Measurements from ENCODE around the gene KAT8. TPM values are rescaled to one million over a fixed set of nuclear protein-coding genes. Genes with fewer than 3 reads are reported as not detected.

KAT8 gene
- total and polyA plus RNA-seq, 10 of the 15 experiments (the other 5 are each of a cell fraction or from before 2014, with no cell fraction given), result 5.5 to 55.8 (median 39.6) TPM

DNA sequence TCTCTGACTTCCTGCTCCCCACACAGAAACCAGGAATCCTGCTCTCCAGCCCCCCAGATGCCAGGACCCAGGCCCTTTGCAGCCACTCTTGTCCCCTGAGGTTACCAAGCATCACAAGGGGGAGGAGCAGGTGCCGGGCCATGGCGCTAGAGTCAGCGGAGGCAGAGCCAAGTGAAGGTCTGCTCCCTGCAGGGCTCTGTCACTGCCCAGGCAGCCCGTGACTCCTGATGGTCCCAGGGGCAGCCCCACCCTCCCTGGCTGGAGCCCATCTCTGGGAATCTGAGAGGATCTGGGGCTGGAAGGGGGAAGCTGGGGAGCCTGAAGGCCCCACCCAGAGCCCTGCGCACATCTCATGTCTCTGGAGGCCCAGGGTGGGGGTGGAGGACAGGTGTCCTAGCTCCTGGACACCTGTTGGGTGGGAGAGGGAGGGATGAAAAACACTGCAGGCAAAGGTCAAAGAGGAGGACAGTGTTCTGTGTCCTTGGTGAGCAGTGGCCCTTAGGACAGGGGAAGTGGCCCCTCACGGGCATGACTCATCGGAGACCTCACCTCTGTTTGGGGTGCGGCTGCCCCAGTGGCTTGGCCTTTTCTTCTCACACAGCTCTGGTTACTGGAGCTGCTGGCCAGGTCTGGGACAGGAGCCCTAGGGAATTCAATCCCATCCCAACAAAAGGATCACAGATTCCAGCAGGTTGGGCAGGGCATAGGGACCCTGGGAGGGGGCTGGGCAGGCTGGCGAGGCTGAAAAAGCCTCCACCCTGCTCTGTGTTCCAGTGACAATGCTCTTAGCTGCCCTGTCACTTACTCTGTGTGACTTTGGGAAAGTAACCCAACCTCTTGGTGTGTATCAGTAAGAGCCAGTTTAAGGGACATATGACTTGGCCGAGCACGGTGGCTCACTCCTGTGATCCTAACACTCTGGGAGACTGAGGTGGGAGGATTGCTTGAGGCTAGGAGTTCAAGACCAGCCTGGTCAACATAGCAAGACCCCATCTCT lies 32.7 kb downstream of the KAT8 start, which contains the start of gene PRSS36:
PRSS36 (minus strand) TSS at position 173 of the 997 bp plus-strand sequence; CDS start at position 142, 31 bp downstream.
- RAD21 ChIA-PET (ENCODE audit: unreplicated experiment), result interaction anchor here (1.2 kb wide), 1 partner anchor 183 kb away, joined by 3 read pairs; no protein-coding TSS in a partner anchor
- ATAC-seq (no peak), DNase-seq (ENCODE audit: low read depth, low spot score) (no peak), FAIRE-seq (no peak)
- Histone ChIP-seq H3K27ac (ENCODE audit: control insufficient read depth, insufficient read depth) (no peak within 1 kb of the TSS), H3K4me2 (ENCODE audit: control insufficient read depth, insufficient read depth) (no peak within 1 kb of the TSS), H2AFZ (ENCODE audit: control insufficient read depth, low read depth, low read length) (no peak within 1 kb of the TSS), H3K79me2 (ENCODE audit: control insufficient read depth, insufficient read depth, low read length) (no peaks in the 10 kb centered on the region), H3K36me3 (ENCODE audit: control insufficient read depth in 2 of 2, insufficient read depth in 2 of 2, low read length in 1 of 2) (no peaks in the 10 kb centered on the region), H3K4me1 (ENCODE audit: control insufficient read depth, insufficient read depth, low read length) (no peaks in the 10 kb centered on the region), H3K4me3 (no peak within 1 kb of the TSS), H4K20me1 (ENCODE audit: control insufficient read depth, insufficient read depth) (peaks cover 3% of the 10 kb centered on the region; the same call in 1 of the 2 replicates), H3K27me3 (replicated peaks in 1 of 2; ENCODE audit: control insufficient read depth in 2 of 2, insufficient read depth in 2 of 2, low read length in 1 of 2) (no peaks in the 10 kb centered on the region), H3K9ac (ENCODE audit: control insufficient read depth, insufficient read depth, low read length) (no peak within 1 kb of the TSS), H3K9me3 (replicated peaks; ENCODE audit: control insufficient read depth, insufficient read depth, low read length) (no peaks in the 10 kb centered on the region)
- POLR2A ChIA-PET, result no interaction called here
- SMC1A ChIA-PET (ENCODE audit: uncharacterized antibody, unreplicated experiment), result interaction anchor here (1.1 kb wide), 1 partner anchor 8 kb away, joined by 3 read pairs; no protein-coding TSS in a partner anchor
- intact Hi-C loops (cut with micrococcal nuclease; ENCODE audit: unreplicated experiment), result no loop called here
- no TSS peak for BruUV-seq (replicated peaks)
- in situ Hi-C loops (cut with MboI), result loop anchor here (10.0 kb wide), 1 partner anchor 725 kb away; the partner anchor contains the start of gene ZNF267
- CTCF ChIA-PET, result interaction anchor here (1.3 kb wide), 1 partner anchor 233 kb away, joined by 3 read pairs; no protein-coding TSS in a partner anchor
- 57% methylated on average over 11 of the region's 11 CpGs for WGBS (ENCODE audit: insufficient coverage, insufficient replicate concordance, low lambda C conversion rate, missing lambda C conversion rate)
- TF ChIP-seq NFYA (IDR thresholded peaks at IDR 0.05; ENCODE audit: borderline replicate concordance, low read depth, low read length) (no peak), IRF4 (IDR thresholded peaks at IDR 0.05; ENCODE audit: low read depth, low read length) (no peak), SKIL (IDR thresholded peaks at IDR 0.05; ENCODE audit: low read depth, poor library complexity, severe bottlenecking) (no peak), TAF1 (IDR thresholded peaks at IDR 0.05; ENCODE audit: borderline replicate concordance, low read depth, low read length) (no peak), RB1 (IDR thresholded peaks at IDR 0.05; ENCODE audit: borderline replicate concordance) (no peak), BCL11A (IDR thresholded peaks at IDR 0.05; ENCODE audit: low read depth, low read length) (no peak), FOXK2 (IDR thresholded peaks at IDR 0.05) (no peak), CHD2 (IDR thresholded peaks at IDR 0.05; ENCODE audit: borderline replicate concordance, low read depth, low read length) (no peak), SREBF1 (IDR thresholded peaks at IDR 0.05; ENCODE audit: low read length) (no peak), RAD51 (IDR thresholded peaks at IDR 0.05) (no peak), ZZZ3 (IDR thresholded peaks at IDR 0.05; ENCODE audit: control insufficient read depth, insufficient read length, low read depth) (no peak)
- TF ChIP-seq, protein P1, sequence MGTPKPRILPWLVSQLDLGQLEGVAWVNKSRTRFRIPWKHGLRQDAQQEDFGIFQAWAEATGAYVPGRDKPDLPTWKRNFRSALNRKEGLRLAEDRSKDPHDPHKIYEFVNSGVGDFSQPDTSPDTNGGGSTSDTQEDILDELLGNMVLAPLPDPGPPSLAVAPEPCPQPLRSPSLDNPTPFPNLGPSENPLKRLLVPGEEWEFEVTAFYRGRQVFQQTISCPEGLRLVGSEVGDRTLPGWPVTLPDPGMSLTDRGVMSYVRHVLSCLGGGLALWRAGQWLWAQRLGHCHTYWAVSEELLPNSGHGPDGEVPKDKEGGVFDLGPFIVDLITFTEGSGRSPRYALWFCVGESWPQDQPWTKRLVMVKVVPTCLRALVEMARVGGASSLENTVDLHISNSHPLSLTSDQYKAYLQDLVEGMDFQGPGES (IDR thresholded peaks at IDR 0.05), result no peak
- TF ChIP-seq, protein P2, sequence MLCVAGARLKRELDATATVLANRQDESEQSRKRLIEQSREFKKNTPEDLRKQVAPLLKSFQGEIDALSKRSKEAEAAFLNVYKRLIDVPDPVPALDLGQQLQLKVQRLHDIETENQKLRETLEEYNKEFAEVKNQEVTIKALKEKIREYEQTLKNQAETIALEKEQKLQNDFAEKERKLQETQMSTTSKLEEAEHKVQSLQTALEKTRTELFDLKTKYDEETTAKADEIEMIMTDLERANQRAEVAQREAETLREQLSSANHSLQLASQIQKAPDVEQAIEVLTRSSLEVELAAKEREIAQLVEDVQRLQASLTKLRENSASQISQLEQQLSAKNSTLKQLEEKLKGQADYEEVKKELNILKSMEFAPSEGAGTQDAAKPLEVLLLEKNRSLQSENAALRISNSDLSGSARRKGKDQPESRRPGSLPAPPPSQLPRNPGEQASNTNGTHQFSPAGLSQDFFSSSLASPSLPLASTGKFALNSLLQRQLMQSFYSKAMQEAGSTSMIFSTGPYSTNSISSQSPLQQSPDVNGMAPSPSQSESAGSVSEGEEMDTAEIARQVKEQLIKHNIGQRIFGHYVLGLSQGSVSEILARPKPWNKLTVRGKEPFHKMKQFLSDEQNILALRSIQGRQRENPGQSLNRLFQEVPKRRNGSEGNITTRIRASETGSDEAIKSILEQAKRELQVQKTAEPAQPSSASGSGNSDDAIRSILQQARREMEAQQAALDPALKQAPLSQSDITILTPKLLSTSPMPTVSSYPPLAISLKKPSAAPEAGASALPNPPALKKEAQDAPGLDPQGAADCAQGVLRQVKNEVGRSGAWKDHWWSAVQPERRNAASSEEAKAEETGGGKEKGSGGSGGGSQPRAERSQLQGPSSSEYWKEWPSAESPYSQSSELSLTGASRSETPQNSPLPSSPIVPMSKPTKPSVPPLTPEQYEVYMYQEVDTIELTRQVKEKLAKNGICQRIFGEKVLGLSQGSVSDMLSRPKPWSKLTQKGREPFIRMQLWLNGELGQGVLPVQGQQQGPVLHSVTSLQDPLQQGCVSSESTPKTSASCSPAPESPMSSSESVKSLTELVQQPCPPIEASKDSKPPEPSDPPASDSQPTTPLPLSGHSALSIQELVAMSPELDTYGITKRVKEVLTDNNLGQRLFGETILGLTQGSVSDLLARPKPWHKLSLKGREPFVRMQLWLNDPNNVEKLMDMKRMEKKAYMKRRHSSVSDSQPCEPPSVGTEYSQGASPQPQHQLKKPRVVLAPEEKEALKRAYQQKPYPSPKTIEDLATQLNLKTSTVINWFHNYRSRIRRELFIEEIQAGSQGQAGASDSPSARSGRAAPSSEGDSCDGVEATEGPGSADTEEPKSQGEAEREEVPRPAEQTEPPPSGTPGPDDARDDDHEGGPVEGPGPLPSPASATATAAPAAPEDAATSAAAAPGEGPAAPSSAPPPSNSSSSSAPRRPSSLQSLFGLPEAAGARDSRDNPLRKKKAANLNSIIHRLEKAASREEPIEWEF (IDR thresholded peaks at IDR 0.05; ENCODE audit: insufficient replicate concordance, low read depth, low read length), result no peak

Measured in GM12878 (cell line).